ENCODE results near the gene ASIC2. TPM values are rescaled to one million over a fixed set of nuclear protein-coding genes. Genes with fewer than 3 reads are reported as not detected.

The ASIC2 gene
- total RNA-seq, 1 experiment from 2014 or later, result not detected

DNA sequence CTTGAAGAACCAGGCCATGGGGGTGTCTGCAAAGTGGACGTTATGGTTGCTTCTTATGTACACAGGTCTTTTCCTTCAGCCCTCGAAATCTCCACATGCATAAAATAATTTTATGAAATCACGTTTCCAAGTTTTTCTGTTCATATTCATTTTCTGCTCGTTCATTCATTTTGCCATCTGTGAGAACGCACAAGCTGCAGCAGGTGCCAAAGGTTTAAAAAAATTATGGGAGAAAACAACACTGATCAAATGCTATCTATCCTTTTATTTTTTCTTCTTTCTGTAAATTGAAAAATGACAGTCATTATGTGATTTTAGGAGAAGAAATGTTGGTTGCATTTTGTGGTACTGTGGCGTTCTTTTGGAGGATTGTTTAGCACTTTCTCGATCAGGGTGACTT lies 285.9 kb downstream of the ASIC2 start:
- TF ChIP-seq, protein P1, sequence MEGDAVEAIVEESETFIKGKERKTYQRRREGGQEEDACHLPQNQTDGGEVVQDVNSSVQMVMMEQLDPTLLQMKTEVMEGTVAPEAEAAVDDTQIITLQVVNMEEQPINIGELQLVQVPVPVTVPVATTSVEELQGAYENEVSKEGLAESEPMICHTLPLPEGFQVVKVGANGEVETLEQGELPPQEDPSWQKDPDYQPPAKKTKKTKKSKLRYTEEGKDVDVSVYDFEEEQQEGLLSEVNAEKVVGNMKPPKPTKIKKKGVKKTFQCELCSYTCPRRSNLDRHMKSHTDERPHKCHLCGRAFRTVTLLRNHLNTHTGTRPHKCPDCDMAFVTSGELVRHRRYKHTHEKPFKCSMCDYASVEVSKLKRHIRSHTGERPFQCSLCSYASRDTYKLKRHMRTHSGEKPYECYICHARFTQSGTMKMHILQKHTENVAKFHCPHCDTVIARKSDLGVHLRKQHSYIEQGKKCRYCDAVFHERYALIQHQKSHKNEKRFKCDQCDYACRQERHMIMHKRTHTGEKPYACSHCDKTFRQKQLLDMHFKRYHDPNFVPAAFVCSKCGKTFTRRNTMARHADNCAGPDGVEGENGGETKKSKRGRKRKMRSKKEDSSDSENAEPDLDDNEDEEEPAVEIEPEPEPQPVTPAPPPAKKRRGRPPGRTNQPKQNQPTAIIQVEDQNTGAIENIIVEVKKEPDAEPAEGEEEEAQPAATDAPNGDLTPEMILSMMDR (IDR thresholded peaks at IDR 0.05; ENCODE audit: unreplicated experiment), result no peak
- Mint-ChIP-seq H3K4me1 (ENCODE audit: insufficient read depth, unreplicated experiment) (peaks cover 5% of the 10 kb centered on the region), H3K4me3 (ENCODE audit: unreplicated experiment) (no peak overlapping the region), H3K36me3 (ENCODE audit: insufficient read depth, unreplicated experiment) (no peaks in the 10 kb centered on the region), H3K27ac (ENCODE audit: low read depth, unreplicated experiment) (no peak overlapping the region), H3K9me3 (ENCODE audit: unreplicated experiment) (no peaks in the 10 kb centered on the region), H3K27me3 (ENCODE audit: insufficient read depth, unreplicated experiment) (no peaks in the 10 kb centered on the region)
- no peak for DNase-seq (ENCODE audit: unreplicated experiment)
- ChIA-PET POLR2A (no interaction called here), CTCF (interaction anchor here (0.9 kb wide), 1 partner anchor 348 kb away, joined by 4 read pairs; no protein-coding TSS in a partner anchor)
- BruUV-seq (replicated peaks), result no TSS peak
- intact Hi-C loops (cut with micrococcal nuclease), result no loop called here

DNA sequence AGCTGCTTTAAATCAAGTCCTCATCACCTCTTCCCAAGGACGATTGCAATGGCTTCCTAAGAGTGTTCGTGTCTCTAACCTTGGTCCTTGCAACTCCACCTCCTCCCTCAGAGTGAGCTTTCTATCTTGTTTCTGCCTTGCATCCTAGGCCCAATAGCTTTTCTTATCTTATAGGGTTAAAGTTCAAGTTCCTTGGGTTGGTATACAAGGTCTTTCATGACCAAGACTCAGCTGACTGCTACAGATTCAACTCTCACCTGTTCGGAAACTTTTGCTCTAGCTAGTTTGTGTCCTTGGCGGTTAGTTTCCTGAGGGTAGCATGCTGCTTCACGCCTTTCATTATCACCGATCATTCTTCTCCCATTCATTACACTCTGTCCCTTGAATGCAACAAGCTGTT lies 290.8 kb downstream of the ASIC2 start:
- no peak for DNase-seq (ENCODE audit: unreplicated experiment)
- Mint-ChIP-seq H3K4me3 (ENCODE audit: unreplicated experiment) (no peak overlapping the region), H3K36me3 (ENCODE audit: insufficient read depth, unreplicated experiment) (no peaks in the 10 kb centered on the region), H3K4me1 (ENCODE audit: insufficient read depth, unreplicated experiment) (peaks cover 7% of the 10 kb centered on the region), H3K27ac (ENCODE audit: low read depth, unreplicated experiment) (no peak overlapping the region), H3K27me3 (ENCODE audit: insufficient read depth, unreplicated experiment) (no peaks in the 10 kb centered on the region), H3K9me3 (ENCODE audit: unreplicated experiment) (no peaks in the 10 kb centered on the region)
- ChIA-PET POLR2A (no interaction called here), CTCF (interaction anchor here (0.7 to 1.2 kb wide), 5 partner anchors 9 to 223 kb away, joined by 3 to 4 read pairs (median 4); no protein-coding TSS in a partner anchor)
- TF ChIP-seq, protein P1 (IDR thresholded peaks at IDR 0.05; ENCODE audit: unreplicated experiment), result no peak
- intact Hi-C loops (cut with micrococcal nuclease), result no loop called here
- BruUV-seq (replicated peaks), result no TSS peak

DNA sequence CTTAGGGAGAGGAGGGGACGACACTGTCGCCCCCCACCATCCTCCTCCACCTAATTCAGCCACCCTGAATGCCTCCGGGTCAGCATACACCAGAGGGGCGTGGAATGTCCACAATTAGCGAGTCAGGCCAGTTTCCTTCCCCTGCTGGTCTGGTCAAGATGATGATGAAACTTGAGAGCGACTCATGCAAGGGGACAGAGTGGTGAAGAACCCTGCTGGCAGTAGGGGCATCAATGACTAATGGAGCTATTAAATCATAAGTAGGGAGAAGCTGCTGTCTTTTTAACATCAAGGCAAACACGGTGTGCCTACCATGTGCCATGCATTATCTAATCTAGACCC lies 294.2 kb downstream of the ASIC2 start:
- Mint-ChIP-seq H3K27ac (ENCODE audit: low read depth, unreplicated experiment) (no peak overlapping the region), H3K36me3 (ENCODE audit: insufficient read depth, unreplicated experiment) (no peaks in the 10 kb centered on the region), H3K9me3 (ENCODE audit: unreplicated experiment) (no peaks in the 10 kb centered on the region), H3K4me3 (ENCODE audit: unreplicated experiment) (peak overlapping the region; percentile 61), H3K4me1 (ENCODE audit: insufficient read depth, unreplicated experiment) (peaks cover 7% of the 10 kb centered on the region), H3K27me3 (ENCODE audit: insufficient read depth, unreplicated experiment) (no peaks in the 10 kb centered on the region)
- TF ChIP-seq, protein P1 (IDR thresholded peaks at IDR 0.05; ENCODE audit: unreplicated experiment), result no peak
- BruUV-seq (replicated peaks), result no TSS peak
- peak; percentile 25 for DNase-seq (ENCODE audit: unreplicated experiment)
- POLR2A ChIA-PET, result no interaction called here
- CTCF ChIA-PET, result interaction anchor here (0.6 to 4.7 kb wide), 30 partner anchors 12 to 780 kb away, joined by 3 to 43 read pairs (median 3); no protein-coding TSS in a partner anchor
- intact Hi-C loops (cut with micrococcal nuclease), result loop anchor here (1.0 to 10.0 kb wide), 3 partner anchors 124 to 752 kb away; partner anchors contain the start of gene MYO1D

DNA sequence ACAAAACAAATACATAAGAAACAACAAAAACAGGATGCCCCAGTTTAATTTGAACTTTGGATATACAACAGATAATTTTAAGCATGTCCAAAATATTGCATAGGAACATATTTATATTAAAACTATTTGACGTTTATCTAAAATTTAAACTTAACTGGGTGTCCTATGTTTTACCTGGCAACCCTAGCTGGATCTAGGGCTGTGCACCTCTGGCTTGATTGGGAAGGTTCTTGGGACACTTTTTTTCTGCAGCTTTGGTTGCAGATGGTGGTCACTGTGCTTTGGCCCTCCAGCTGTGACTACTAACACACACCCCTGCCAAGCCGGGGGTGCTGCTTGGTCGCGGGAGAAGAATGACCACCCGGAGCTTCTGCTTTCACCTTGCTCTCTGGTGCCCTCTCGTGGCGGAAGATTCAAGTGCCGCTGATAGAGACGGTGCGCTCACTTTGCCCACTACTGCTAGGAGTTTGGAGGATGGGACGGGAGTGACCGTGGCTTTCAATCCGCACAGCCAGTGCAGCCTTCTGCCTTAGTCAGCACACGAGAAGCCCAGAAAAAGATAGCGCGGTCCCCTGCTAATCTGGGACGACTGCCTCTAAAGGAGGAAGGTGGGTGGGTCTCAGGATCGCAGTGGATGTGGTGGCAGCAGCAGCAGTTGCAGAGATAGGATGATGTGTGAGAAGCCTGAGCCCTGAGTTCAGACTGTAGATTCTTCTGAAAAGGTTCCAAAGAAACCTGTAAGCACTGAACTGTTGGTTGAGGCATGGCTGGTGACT lies 294.8 kb downstream of the ASIC2 start:
- CTCF ChIA-PET, result interaction anchor here (0.5 to 4.7 kb wide), 38 partner anchors 9 to 1476 kb away, joined by 3 to 43 read pairs (median 3); no protein-coding TSS in a partner anchor
- intact Hi-C loops (cut with micrococcal nuclease), result loop anchor here (1.0 to 10.0 kb wide), 3 partner anchors 123 to 753 kb away; partner anchors contain the start of gene MYO1D

More for the DNA sequence above, 294.8 kb downstream of the ASIC2 start:
- Mint-ChIP-seq H3K27ac (ENCODE audit: low read depth, unreplicated experiment) (no peak overlapping the region), H3K27me3 (ENCODE audit: insufficient read depth, unreplicated experiment) (no peaks in the 10 kb centered on the region), H3K36me3 (ENCODE audit: insufficient read depth, unreplicated experiment) (no peaks in the 10 kb centered on the region), H3K4me3 (ENCODE audit: unreplicated experiment) (peak overlapping the region; percentile 61), H3K4me1 (ENCODE audit: insufficient read depth, unreplicated experiment) (peaks cover 7% of the 10 kb centered on the region), H3K9me3 (ENCODE audit: unreplicated experiment) (no peaks in the 10 kb centered on the region)
- peak; percentile 79 for DNase-seq (ENCODE audit: unreplicated experiment)
- no TSS peak for BruUV-seq (replicated peaks)
- POLR2A ChIA-PET, result no interaction called here
- TF ChIP-seq, protein P1 (IDR thresholded peaks at IDR 0.05; ENCODE audit: unreplicated experiment), result peak; percentile 87
